ENCODE measurements around the gene SURF1. TPM values are rescaled to one million over a fixed set of nuclear protein-coding genes. Genes with fewer than 3 reads are reported as not detected.

Gene SURF1
- total RNA-seq, 1 experiment from 2014 or later = 57.5 TPM

GRCh38 chr9:133340916-133341315, 15.4 kb downstream of the SURF1 start:
- DNase-seq = no peak
- CTCF ChIA-PET = no interaction called here
- H3K4me3 ChIP-seq (ENCODE audit: low read depth, low read length) = no peak overlapping the region
- intact Hi-C loops (cut with micrococcal nuclease; ENCODE audit: unreplicated experiment) = no loop called here
- H3K4me1 Mint-ChIP-seq (ENCODE audit: low read depth, unreplicated experiment) = no peaks in the 10 kb centered on the region
- POLR2A ChIA-PET = no interaction called here
- BruUV-seq (replicated peaks) = no TSS peak
- H3K27me3 Mint-ChIP-seq (ENCODE audit: insufficient read depth, unreplicated experiment) = no peaks in the 10 kb centered on the region
- H3K36me3 Mint-ChIP-seq (ENCODE audit: insufficient read depth, unreplicated experiment) = peaks cover 53% of the 10 kb centered on the region
- H3K9me3 Mint-ChIP-seq (ENCODE audit: unreplicated experiment) = no peaks in the 10 kb centered on the region
- H3K36me3 ChIP-seq (ENCODE audit: control insufficient read depth, insufficient read depth, low read length) = peaks cover 4% of the 10 kb centered on the region
- no peak overlapping the region for H3K4me3 Mint-ChIP-seq (ENCODE audit: unreplicated experiment)
- no peaks in the 10 kb centered on the region for H3K27me3 ChIP-seq (replicated peaks; ENCODE audit: control insufficient read depth, insufficient read depth, low read length)
- no peaks in the 10 kb centered on the region for H3K9me3 ChIP-seq
- peaks cover 6% of the 10 kb centered on the region; the same call in 1 of the 2 replicates for H3K4me1 ChIP-seq
- H3K27ac Mint-ChIP-seq (ENCODE audit: unreplicated experiment) = no peak overlapping the region
- no peak for TF ChIP-seq CTCF (IDR thresholded peaks at IDR 0.05; ENCODE audit: insufficient read depth in 1 of 2, low read depth in 1 of 2, low read length in 1 of 2, severe bottlenecking in 1 of 2, unreplicated experiment in 1 of 2)

GRCh38 chr9:133340256-133340655, 16.0 kb downstream of the SURF1 start:
- no peak for TF ChIP-seq CTCF (IDR thresholded peaks at IDR 0.05; ENCODE audit: insufficient read depth in 1 of 2, low read depth in 1 of 2, low read length in 1 of 2, severe bottlenecking in 1 of 2, unreplicated experiment in 1 of 2)
- no peak for DNase-seq
- Mint-ChIP-seq H3K27me3 (ENCODE audit: insufficient read depth, unreplicated experiment) (no peaks in the 10 kb centered on the region), H3K4me1 (ENCODE audit: low read depth, unreplicated experiment) (no peaks in the 10 kb centered on the region), H3K4me3 (ENCODE audit: unreplicated experiment) (no peak overlapping the region), H3K36me3 (ENCODE audit: insufficient read depth, unreplicated experiment) (peaks cover 55% of the 10 kb centered on the region), H3K9me3 (ENCODE audit: unreplicated experiment) (no peaks in the 10 kb centered on the region), H3K27ac (ENCODE audit: unreplicated experiment) (no peak overlapping the region)
- Histone ChIP-seq H3K4me3 (ENCODE audit: low read depth, low read length) (no peak overlapping the region), H3K27me3 (replicated peaks; ENCODE audit: control insufficient read depth, insufficient read depth, low read length) (no peaks in the 10 kb centered on the region), H3K36me3 (ENCODE audit: control insufficient read depth, insufficient read depth, low read length) (no peaks in the 10 kb centered on the region; the same call in none of the 2 replicates), H3K9me3 (no peaks in the 10 kb centered on the region), H3K4me1 (peaks cover 6% of the 10 kb centered on the region; the same call in 1 of the 2 replicates)
- POLR2A ChIA-PET = no interaction called here
- intact Hi-C loops (cut with micrococcal nuclease; ENCODE audit: unreplicated experiment) = no loop called here
- no TSS peak for BruUV-seq (replicated peaks)
- CTCF ChIA-PET = interaction anchor here (1.3 kb wide), 1 partner anchor 152 kb away, joined by 3 read pairs; no protein-coding TSS in a partner anchor

- H3K36me3 Mint-ChIP-seq (ENCODE audit: insufficient read depth, unreplicated experiment) = peaks cover 58% of the 10 kb centered on the region
- peaks cover 6% of the 10 kb centered on the region; the same call in 1 of the 2 replicates for H3K4me1 ChIP-seq
- no peak overlapping the region for H3K27ac Mint-ChIP-seq (ENCODE audit: unreplicated experiment)
- H3K27me3 ChIP-seq (replicated peaks; ENCODE audit: control insufficient read depth, insufficient read depth, low read length) = no peaks in the 10 kb centered on the region
- TF ChIP-seq CTCF (IDR thresholded peaks at IDR 0.05; ENCODE audit: insufficient read depth in 1 of 2, low read depth in 1 of 2, low read length in 1 of 2, severe bottlenecking in 1 of 2, unreplicated experiment in 1 of 2) = no peak
- no peaks in the 10 kb centered on the region; the same call in none of the 2 replicates for H3K36me3 ChIP-seq (ENCODE audit: control insufficient read depth, insufficient read depth, low read length)
- no peaks in the 10 kb centered on the region for H3K4me1 Mint-ChIP-seq (ENCODE audit: low read depth, unreplicated experiment)
- no peak overlapping the region for H3K4me3 ChIP-seq (ENCODE audit: low read depth, low read length)
- DNase-seq = no peak
- ChIA-PET POLR2A (interaction anchor here (0.6 to 0.7 kb wide), 2 partner anchors 21 to 52 kb away, joined by 3 to 6 read pairs; no protein-coding TSS in a partner anchor), CTCF (interaction anchor here (1.3 kb wide), 1 partner anchor 151 kb away, joined by 3 read pairs; no protein-coding TSS in a partner anchor)
- intact Hi-C loops (cut with micrococcal nuclease; ENCODE audit: unreplicated experiment) = no loop called here
- no peaks in the 10 kb centered on the region for H3K27me3 Mint-ChIP-seq (ENCODE audit: insufficient read depth, unreplicated experiment)
- H3K4me3 Mint-ChIP-seq (ENCODE audit: unreplicated experiment) = no peak overlapping the region
- H3K9me3 ChIP-seq = no peaks in the 10 kb centered on the region
- H3K9me3 Mint-ChIP-seq (ENCODE audit: unreplicated experiment) = no peaks in the 10 kb centered on the region
- no TSS peak for BruUV-seq (replicated peaks)
These were observed 16.6 kb downstream of the SURF1 start for GRCh38 chr9:133339641-133340040.

Data from Caco-2 (cell line).